Astrocyte (in vitro differentiated cells and primary cell): ENCODE data around the gene TIMP2.

Experiments used
- EZH2 ChIP-seq: IDR thresholded peaks from 2 replicates; pipeline ENCODE4 v1.6.1; 2012; ENCODE audit warnings: mild to moderate bottlenecking, low read length, inconsistent platforms; ENCODE audit not compliant: insufficient read depth
- TF ChIP-seq, protein P1 (sequence below): IDR thresholded peaks from 2 replicates; pipeline ENCODE4 v1.5.1; 2011; ENCODE audit warnings: low read depth, mild to moderate bottlenecking, inconsistent platforms, low read length, moderate library complexity; ENCODE audit not compliant: insufficient read depth

DNA sequence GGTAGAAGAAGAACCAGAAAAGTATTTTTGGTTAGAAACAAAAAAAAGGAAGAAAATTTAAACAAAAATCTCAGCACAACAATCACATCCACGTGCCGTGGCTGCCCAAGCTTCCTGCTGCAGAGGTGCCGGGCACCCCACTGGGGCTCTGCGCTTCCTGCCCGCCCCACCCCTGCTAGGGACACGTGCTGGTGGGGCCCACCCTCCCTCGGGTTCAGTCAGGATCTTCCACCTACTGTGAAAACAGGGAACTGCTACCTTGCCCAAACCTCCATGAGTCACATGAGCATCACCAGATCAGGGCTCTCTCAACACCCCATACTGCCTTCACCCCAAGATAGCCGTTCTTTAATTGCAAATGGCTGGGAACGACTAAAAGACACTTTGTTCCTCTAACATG lies 118.7 kb downstream of the TIMP2 start:
- TF ChIP-seq, protein P1, sequence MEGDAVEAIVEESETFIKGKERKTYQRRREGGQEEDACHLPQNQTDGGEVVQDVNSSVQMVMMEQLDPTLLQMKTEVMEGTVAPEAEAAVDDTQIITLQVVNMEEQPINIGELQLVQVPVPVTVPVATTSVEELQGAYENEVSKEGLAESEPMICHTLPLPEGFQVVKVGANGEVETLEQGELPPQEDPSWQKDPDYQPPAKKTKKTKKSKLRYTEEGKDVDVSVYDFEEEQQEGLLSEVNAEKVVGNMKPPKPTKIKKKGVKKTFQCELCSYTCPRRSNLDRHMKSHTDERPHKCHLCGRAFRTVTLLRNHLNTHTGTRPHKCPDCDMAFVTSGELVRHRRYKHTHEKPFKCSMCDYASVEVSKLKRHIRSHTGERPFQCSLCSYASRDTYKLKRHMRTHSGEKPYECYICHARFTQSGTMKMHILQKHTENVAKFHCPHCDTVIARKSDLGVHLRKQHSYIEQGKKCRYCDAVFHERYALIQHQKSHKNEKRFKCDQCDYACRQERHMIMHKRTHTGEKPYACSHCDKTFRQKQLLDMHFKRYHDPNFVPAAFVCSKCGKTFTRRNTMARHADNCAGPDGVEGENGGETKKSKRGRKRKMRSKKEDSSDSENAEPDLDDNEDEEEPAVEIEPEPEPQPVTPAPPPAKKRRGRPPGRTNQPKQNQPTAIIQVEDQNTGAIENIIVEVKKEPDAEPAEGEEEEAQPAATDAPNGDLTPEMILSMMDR: no peak
- no peak for TF ChIP-seq EZH2
